Right lobe of liver (tissue), 4 donors: ENCODE data around the gene RAP1GAP2.

ENCODE experiments used
- CTCF ChIP-seq, 4 donors: fragments of 200-600 bp in 3 of 4; fragments of 450-650 bp in 1 of 4; IDR thresholded peaks; one replicate each; pipeline versions ENCODE4 v1.5.1 to v1.8.0; 2016 to 2022; ENCODE audit warnings: antibody characterized with exemption in 4 of 4, mild to moderate bottlenecking in 2 of 4
- POLR2A ChIP-seq: fragments of 450-650 bp; IDR thresholded peaks from one replicate; pipeline ENCODE4 v1.6.1; 2017; ENCODE audit warnings: antibody characterized with exemption, mild to moderate bottlenecking
- donor health status: DM: no; HTN: no; CAD: no.
- donor health status: DM: no; HTN: no; CAD: no.
- donor health status: DM: no; HTN: yes; CAD: no.

- TF ChIP-seq CTCF (IDR thresholded peaks at IDR 0.05) (no peak), POLR2A (no peak)
These were observed 233.1 kb downstream of the RAP1GAP2 start for GRCh38 chr17:3029213-3029913.
